Endothelial cell (in vitro differentiated cells): Measurements from ENCODE around the gene PSMB10. TPM values are rescaled to one million over a fixed set of nuclear protein-coding genes. Genes with fewer than 3 reads are reported as not detected.

ENCODE experiments used
- DNase-seq: peaks from one replicate; pipeline ENCODE4 v3.0.0; 2021; ENCODE audit warnings: low spot score
- H3K27ac Mint-ChIP-seq: one replicate; pipeline ENCODE4 v1.8.0; 2021; ENCODE audit warnings: mixed read lengths, inconsistent platforms; ENCODE audit not compliant: unreplicated experiment
- H3K27me3 Mint-ChIP-seq: one replicate; pipeline ENCODE4 v1.8.0; 2021; ENCODE audit warnings: mild to moderate bottlenecking, moderate library complexity, mixed read lengths, inconsistent platforms; ENCODE audit not compliant: unreplicated experiment
- H3K36me3 Mint-ChIP-seq: one replicate; pipeline ENCODE4 v1.8.0; 2021; ENCODE audit warnings: mild to moderate bottlenecking, low read depth, mixed read lengths, inconsistent platforms; ENCODE audit not compliant: unreplicated experiment
- H3K4me1 Mint-ChIP-seq: one replicate; pipeline ENCODE4 v1.8.0; 2021; ENCODE audit warnings: mild to moderate bottlenecking, mixed read lengths, inconsistent platforms; ENCODE audit not compliant: unreplicated experiment
- H3K4me3 Mint-ChIP-seq: one replicate; pipeline ENCODE4 v1.8.0; 2021; ENCODE audit warnings: mild to moderate bottlenecking, mixed read lengths, inconsistent platforms; ENCODE audit not compliant: unreplicated experiment
- H3K9me3 Mint-ChIP-seq: one replicate; pipeline ENCODE4 v1.8.0; 2021; ENCODE audit warnings: mixed read lengths, inconsistent platforms; ENCODE audit not compliant: unreplicated experiment
- CTCF ChIP-seq: fragments of 200-600 bp; sonication (generic); IDR thresholded peaks from one replicate; pipeline ENCODE4 v1.5.0; 2021; ENCODE audit warnings: antibody characterized with exemption; ENCODE audit not compliant: unreplicated experiment
- total RNA-seq: library from RNA; stranded (reverse); fragmentation: NEBNext Ultra II Directional; extraction: Animal tissue kit (Norgen Biotek cat#: 25700); gene quantifications from one replicate; pipeline ENCODE4 v1.2.1, GENCODE V29; 2021; ENCODE audit not compliant: unreplicated experiment

PSMB10 gene
- total RNA-seq, 1 donor from 2014 or later = 15.3 TPM

GRCh38 chr16:67935402-67936123 lies 1.1 kb downstream of the PSMB10 start:
- H3K4me1 Mint-ChIP-seq = peaks cover 18% of the 10 kb centered on the region
- H3K27ac Mint-ChIP-seq = peak overlapping the region; percentile 89
- H3K27me3 Mint-ChIP-seq = peaks cover 36% of the 10 kb centered on the region
- no peak for TF ChIP-seq CTCF
- H3K4me3 Mint-ChIP-seq = peak overlapping the region; percentile 98
- H3K9me3 Mint-ChIP-seq = no peaks in the 10 kb centered on the region
- H3K36me3 Mint-ChIP-seq = peaks cover 8% of the 10 kb centered on the region
- peak; percentile 78 for DNase-seq

GRCh38 chr16:67935101-67935401 lies 1.6 kb downstream of the PSMB10 start:
- no peak for DNase-seq
- Mint-ChIP-seq H3K4me1 (peaks cover 18% of the 10 kb centered on the region), H3K4me3 (peak overlapping the region; percentile 98), H3K27me3 (peaks cover 36% of the 10 kb centered on the region), H3K9me3 (no peaks in the 10 kb centered on the region), H3K36me3 (peaks cover 8% of the 10 kb centered on the region), H3K27ac (peak overlapping the region; percentile 61)
- no peak for TF ChIP-seq CTCF

GRCh38 chr16:67934306-67935100 lies 2.1 kb downstream of the PSMB10 start:
- Mint-ChIP-seq H3K9me3 (no peaks in the 10 kb centered on the region), H3K27ac (no peak overlapping the region), H3K36me3 (peaks cover 8% of the 10 kb centered on the region), H3K27me3 (peaks cover 36% of the 10 kb centered on the region), H3K4me1 (peaks cover 18% of the 10 kb centered on the region), H3K4me3 (peak overlapping the region; percentile 98)
- no peak for TF ChIP-seq CTCF
- no peak for DNase-seq

- no peak for DNase-seq
- Mint-ChIP-seq H3K9me3 (no peaks in the 10 kb centered on the region), H3K36me3 (peaks cover 8% of the 10 kb centered on the region), H3K27me3 (peaks cover 36% of the 10 kb centered on the region), H3K4me3 (peak overlapping the region; percentile 15), H3K4me1 (peaks cover 18% of the 10 kb centered on the region), H3K27ac (no peak overlapping the region)
- TF ChIP-seq CTCF = no peak
Measured at GRCh38 chr16:67933805-67934204, 2.8 kb downstream of the PSMB10 start.

- TF ChIP-seq CTCF = no peak
- no peak for DNase-seq
- Mint-ChIP-seq H3K36me3 (peaks cover 8% of the 10 kb centered on the region), H3K27ac (no peak overlapping the region), H3K4me3 (no peak overlapping the region), H3K4me1 (peaks cover 18% of the 10 kb centered on the region), H3K9me3 (no peaks in the 10 kb centered on the region), H3K27me3 (peaks cover 37% of the 10 kb centered on the region)
Measured at GRCh38 chr16:67932462-67932840, 4.2 kb downstream of the PSMB10 start.
